SU-DHL-6 (cell line): Measurements from ENCODE around the gene CYP24A1.

Experiments
- H2AFZ ChIP-seq: fragments of 200-600 bp; sonication (generic); 2 replicates; pipeline ENCODE4 v1.6.1; 2014; ENCODE audit warnings: low read depth, mild to moderate bottlenecking, moderate library complexity, mixed read lengths, antibody characterized with exemption, low read length; ENCODE audit not compliant: severe bottlenecking
- H3F3A ChIP-seq: fragments of 200-600 bp; shearing (Covaris generic); 2 replicates; pipeline ENCODE4 v1.6.0; 2016; ENCODE audit warnings: antibody characterized with exemption, mild to moderate bottlenecking; ENCODE audit not compliant: insufficient read depth
- H3K27ac ChIP-seq: fragments of 200-600 bp; sonication (generic); 2 replicates; pipeline ENCODE4 v1.5.1; 2016; ENCODE audit warnings: low read depth, mild to moderate bottlenecking, low read length, moderate library complexity, mixed read lengths
- H3K27me3 ChIP-seq: fragments of 200-600 bp; sonication (generic), shearing (Covaris generic); 2 replicates; pipeline ENCODE4 v1.6.0; 2014; ENCODE audit warnings: mild to moderate bottlenecking, low read length
- H3K36me3 ChIP-seq: fragments of 200-600 bp; sonication (generic); 2 replicates; pipeline ENCODE4 v1.6.1; 2014; ENCODE audit warnings: mild to moderate bottlenecking, low read length, mixed read lengths
- H3K4me2 ChIP-seq: fragments of 300-600, 200-600 bp; shearing (Covaris generic), sonication (generic); 2 replicates; pipeline ENCODE4 v1.6.0; 2014; ENCODE audit warnings: low read length, low read depth, mild to moderate bottlenecking; ENCODE audit not compliant: poor library complexity, severe bottlenecking
- H3K4me3 ChIP-seq: fragments of 200-600 bp; sonication (generic); 2 replicates; pipeline ENCODE4 v1.5.1; 2014; ENCODE audit warnings: antibody characterized with exemption, low read length, mild to moderate bottlenecking, mixed read lengths; ENCODE audit not compliant: insufficient read depth, poor library complexity, severe bottlenecking
- H3K79me2 ChIP-seq: fragments of 200-600 bp; sonication (generic); 2 replicates; pipeline ENCODE4 v1.6.1; 2014; ENCODE audit warnings: mild to moderate bottlenecking, low read length, moderate library complexity; ENCODE audit not compliant: insufficient read depth
- H3K9ac ChIP-seq: fragments of 200-600 bp; sonication (generic); 2 replicates; pipeline ENCODE4 v1.7.0; 2014; ENCODE audit warnings: mild to moderate bottlenecking, low read length
- H3K9me2 ChIP-seq: fragments of 200-600 bp; sonication (generic); replicated peaks from 2 replicates; pipeline ENCODE4 v1.6.1; 2014; ENCODE audit warnings: low read length; ENCODE audit not compliant: insufficient read depth
- H3K9me3 ChIP-seq: fragments of 200-600 bp; sonication (generic); 2 replicates; pipeline ENCODE4 v1.6.1; 2014; ENCODE audit warnings: low read length, mixed read lengths; ENCODE audit not compliant: insufficient read depth
- H4K20me1 ChIP-seq: fragments of 200-600 bp; sonication (generic); 2 replicates; pipeline ENCODE4 v1.6.1; 2014; ENCODE audit warnings: low read depth, mild to moderate bottlenecking, antibody characterized with exemption, low read length, moderate library complexity, mixed read lengths
- EZH2phosphoT487 ChIP-seq: fragments of 200-600 bp; sonication (generic), shearing (Covaris generic); conservative IDR thresholded peaks from 2 replicates; pipeline ENCODE4 v1.6.1; 2018; ENCODE audit warnings: mild to moderate bottlenecking, antibody characterized with exemption, low read length, moderate library complexity, mixed read lengths
- TF ChIP-seq, protein P1 (sequence below): fragments of 200-600 bp; sonication (generic); IDR thresholded peaks from one replicate; pipeline ENCODE4 v1.5.1; 2017; ENCODE audit warnings: antibody characterized with exemption, mild to moderate bottlenecking, low read length, moderate library complexity; ENCODE audit not compliant: insufficient read depth, poor library complexity, severe bottlenecking

CYP24A1 gene

DNA sequence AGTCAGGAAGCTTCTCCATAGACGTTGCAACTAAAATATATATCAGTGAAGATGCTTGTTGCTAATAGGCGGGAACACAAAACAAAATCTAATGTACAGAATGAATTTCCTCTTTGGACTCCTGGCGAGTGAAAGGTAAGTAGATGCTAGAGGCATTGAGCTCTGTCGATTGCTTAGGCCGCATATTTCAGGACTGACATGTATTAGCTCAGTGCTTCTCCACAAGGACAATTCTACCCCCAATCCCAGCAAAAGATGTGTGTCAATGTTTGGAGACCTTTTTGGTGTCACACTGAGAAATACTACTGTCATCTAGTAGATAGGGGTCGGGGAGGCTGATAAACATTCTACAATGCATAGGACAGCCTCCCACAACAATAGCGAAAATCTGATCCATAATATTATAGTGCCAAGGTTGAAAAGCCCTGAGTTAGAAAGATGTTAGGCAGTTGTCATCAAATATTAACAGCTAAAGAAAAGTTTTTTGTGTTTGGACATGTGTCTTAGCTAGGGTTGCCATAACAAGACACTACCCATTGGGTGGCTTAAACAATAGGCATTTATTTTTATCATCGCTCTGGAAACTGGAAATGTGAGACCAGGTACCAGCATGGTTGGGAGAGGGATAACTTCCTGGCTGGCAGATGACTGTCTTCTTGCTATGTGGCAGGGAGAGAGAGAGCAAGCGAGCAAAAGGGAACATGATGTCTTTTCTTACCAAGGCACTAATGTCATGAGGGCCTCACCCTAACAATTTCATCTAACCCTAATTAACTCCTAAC lies 55.4 kb downstream of the CYP24A1 start:
- Histone ChIP-seq H3K27ac (no peak overlapping the region), H3K9me3 (no peaks in the 10 kb centered on the region), H3K9me2 (no peaks in the 10 kb centered on the region), H3K4me2 (no peak overlapping the region), H3F3A (no peaks in the 10 kb centered on the region), H3K79me2 (no peaks in the 10 kb centered on the region), H4K20me1 (no peaks in the 10 kb centered on the region), H2AFZ (no peak overlapping the region), H3K36me3 (no peaks in the 10 kb centered on the region), H3K4me3 (no peak overlapping the region), H3K27me3 (no peaks in the 10 kb centered on the region), H3K9ac (no peak overlapping the region)
- TF ChIP-seq, protein P1, sequence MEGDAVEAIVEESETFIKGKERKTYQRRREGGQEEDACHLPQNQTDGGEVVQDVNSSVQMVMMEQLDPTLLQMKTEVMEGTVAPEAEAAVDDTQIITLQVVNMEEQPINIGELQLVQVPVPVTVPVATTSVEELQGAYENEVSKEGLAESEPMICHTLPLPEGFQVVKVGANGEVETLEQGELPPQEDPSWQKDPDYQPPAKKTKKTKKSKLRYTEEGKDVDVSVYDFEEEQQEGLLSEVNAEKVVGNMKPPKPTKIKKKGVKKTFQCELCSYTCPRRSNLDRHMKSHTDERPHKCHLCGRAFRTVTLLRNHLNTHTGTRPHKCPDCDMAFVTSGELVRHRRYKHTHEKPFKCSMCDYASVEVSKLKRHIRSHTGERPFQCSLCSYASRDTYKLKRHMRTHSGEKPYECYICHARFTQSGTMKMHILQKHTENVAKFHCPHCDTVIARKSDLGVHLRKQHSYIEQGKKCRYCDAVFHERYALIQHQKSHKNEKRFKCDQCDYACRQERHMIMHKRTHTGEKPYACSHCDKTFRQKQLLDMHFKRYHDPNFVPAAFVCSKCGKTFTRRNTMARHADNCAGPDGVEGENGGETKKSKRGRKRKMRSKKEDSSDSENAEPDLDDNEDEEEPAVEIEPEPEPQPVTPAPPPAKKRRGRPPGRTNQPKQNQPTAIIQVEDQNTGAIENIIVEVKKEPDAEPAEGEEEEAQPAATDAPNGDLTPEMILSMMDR, result no peak
- TF ChIP-seq EZH2phosphoT487, result no peak

GRCh38 chr20:54116550-54117235 lies 57.1 kb downstream of the CYP24A1 start:
- H3K36me3 ChIP-seq, result no peaks in the 10 kb centered on the region
- H3K79me2 ChIP-seq, result no peaks in the 10 kb centered on the region
- no peaks in the 10 kb centered on the region for H3K27me3 ChIP-seq
- H3K27ac ChIP-seq, result no peak overlapping the region
- TF ChIP-seq, protein P1, result no peak
- no peak for TF ChIP-seq EZH2phosphoT487
- H3K9me2 ChIP-seq, result no peaks in the 10 kb centered on the region
- no peak overlapping the region for H3K4me3 ChIP-seq
- no peak overlapping the region for H3K4me2 ChIP-seq
- no peaks in the 10 kb centered on the region for H3K9me3 ChIP-seq
- no peaks in the 10 kb centered on the region for H3F3A ChIP-seq
- H2AFZ ChIP-seq, result no peak overlapping the region
- H4K20me1 ChIP-seq, result no peaks in the 10 kb centered on the region
- H3K9ac ChIP-seq, result no peak overlapping the region

DNA sequence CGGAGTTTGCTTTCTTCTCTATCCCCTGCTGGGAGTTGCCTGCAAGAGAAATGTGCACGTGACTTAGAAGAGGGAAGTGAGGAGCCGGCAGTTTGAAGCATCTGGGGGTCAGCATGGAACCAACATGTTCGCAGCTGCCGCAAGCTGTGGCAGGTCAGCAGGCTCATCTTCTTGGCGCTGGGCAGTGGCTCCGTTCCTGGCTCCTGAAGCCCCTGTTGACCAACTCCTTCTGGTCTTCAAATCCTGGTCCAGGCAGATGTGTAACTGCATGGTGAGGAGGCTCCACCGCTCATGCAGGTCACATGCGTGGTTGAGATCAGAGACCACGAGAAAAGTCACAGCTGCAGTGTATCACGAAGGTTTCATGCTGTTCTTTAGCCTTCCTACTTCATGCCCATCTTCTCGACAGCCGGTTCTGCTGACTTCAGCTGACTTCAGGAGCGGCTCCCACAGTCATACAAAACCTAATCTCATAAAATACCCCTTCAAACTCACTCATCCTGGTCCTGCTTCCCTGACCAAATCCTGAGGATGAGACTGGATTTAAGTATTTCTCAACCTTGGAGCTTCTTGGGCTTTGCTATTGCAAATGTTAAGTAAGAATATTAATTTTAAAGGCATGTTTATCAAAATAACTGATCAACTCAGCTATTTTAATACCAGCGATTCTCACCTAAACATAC lies 58.5 kb downstream of the CYP24A1 start:
- H3K4me3 ChIP-seq, result no peak overlapping the region
- no peak overlapping the region for H3K4me2 ChIP-seq
- no peaks in the 10 kb centered on the region for H3K36me3 ChIP-seq
- TF ChIP-seq, protein P1, result no peak
- TF ChIP-seq EZH2phosphoT487, result no peak
- H3K27ac ChIP-seq, result no peak overlapping the region
- H3K9ac ChIP-seq, result no peak overlapping the region
- H3K9me3 ChIP-seq, result no peaks in the 10 kb centered on the region
- H3K79me2 ChIP-seq, result no peaks in the 10 kb centered on the region
- H3K27me3 ChIP-seq, result no peaks in the 10 kb centered on the region
- no peaks in the 10 kb centered on the region for H3F3A ChIP-seq
- no peaks in the 10 kb centered on the region for H4K20me1 ChIP-seq
- no peaks in the 10 kb centered on the region for H3K9me2 ChIP-seq
- no peak overlapping the region for H2AFZ ChIP-seq
